ENCODE data around the gene KRTAP10-4.
"Not testable (repeated sequence)": the region's sequence is repeated elsewhere in the genome, so short reads cannot be mapped to it uniquely, and the experiment has no call there.

The KRTAP10-4 gene

GRCh38 chr21:44573630-44574456 lies at the start of gene KRTAP10-4:
KRTAP10-4 (plus strand) TSS chr21:44573729; CDS start chr21:44573759, 30 bp downstream.
- not testable (repeated sequence) for DNase-seq (ENCODE audit: low read depth in 2 of 2)

- DNase-seq (ENCODE audit: low read depth in 2 of 2), result no peak
Measured at GRCh38 chr21:44524414-44525371, 48.8 kb upstream of the KRTAP10-4 start.

- DNase-seq (ENCODE audit: low read depth in 2 of 2), result no peak
Measured at GRCh38 chr21:44525391-44526095, 48.0 kb upstream of the KRTAP10-4 start.

- DNase-seq (ENCODE audit: low read depth in 2 of 2), result no peak
Measured at GRCh38 chr21:44526096-44526997, 47.2 kb upstream of the KRTAP10-4 start.

- no peak for DNase-seq (ENCODE audit: low read depth in 2 of 2)
Measured at GRCh38 chr21:44527156-44527982, 46.2 kb upstream of the KRTAP10-4 start.

- no peak for DNase-seq (ENCODE audit: low read depth in 2 of 2)
Measured at GRCh38 chr21:44527983-44528633, 45.4 kb upstream of the KRTAP10-4 start.

- no peak for DNase-seq (ENCODE audit: low read depth in 2 of 2)
Measured at GRCh38 chr21:44528634-44528995, 44.9 kb upstream of the KRTAP10-4 start.

- no peak for DNase-seq (ENCODE audit: low read depth in 2 of 2)
Measured at GRCh38 chr21:44529011-44529421, 44.5 kb upstream of the KRTAP10-4 start.

GRCh38 chr21:44529503-44530125 lies 43.9 kb upstream of the KRTAP10-4 start:
- no peak for DNase-seq (ENCODE audit: low read depth in 2 of 2)

GRCh38 chr21:44530221-44530902 lies 43.2 kb upstream of the KRTAP10-4 start:
- DNase-seq (ENCODE audit: low read depth in 2 of 2), result no peak

GRCh38 chr21:44530903-44531605 lies 42.5 kb upstream of the KRTAP10-4 start:
- DNase-seq (ENCODE audit: low read depth in 2 of 2), result no peak

GRCh38 chr21:44531606-44532564 lies 41.6 kb upstream of the KRTAP10-4 start:
- DNase-seq (ENCODE audit: low read depth in 2 of 2), result no peak

GRCh38 chr21:44532712-44533111 lies 40.8 kb upstream of the KRTAP10-4 start:
- no peak for DNase-seq (ENCODE audit: low read depth in 2 of 2)

GRCh38 chr21:44533121-44533890 lies 40.2 kb upstream of the KRTAP10-4 start:
- DNase-seq (ENCODE audit: low read depth in 2 of 2), result no peak

- no peak for DNase-seq (ENCODE audit: low read depth in 2 of 2)
Measured at GRCh38 chr21:44533891-44534627, 39.5 kb upstream of the KRTAP10-4 start.
